NCI-H128 (cell line): Measurements from ENCODE around the gene STAB1.
"Not testable (repeated sequence)": the region's sequence is repeated elsewhere in the genome, so short reads cannot be mapped to it uniquely, and the experiment has no call there.

ENCODE experiments used
- DNase-seq: peaks from one replicate; lab custom pipeline; 2025; ENCODE audit not compliant: unreplicated experiment; lab: John Stamatoyannopoulos, UW

Gene STAB1

GRCh38 chr3:52521881-52522650, 26.9 kb downstream of the STAB1 start:
- DNase-seq, result no peak

GRCh38 chr3:52522651-52523251, 27.6 kb downstream of the STAB1 start:
- no peak for DNase-seq

- DNase-seq, result no peak
These were observed 28.5 kb downstream of the STAB1 start for GRCh38 chr3:52523386-52524257.

- DNase-seq, result no peak
These were observed 29.2 kb downstream of the STAB1 start for GRCh38 chr3:52524258-52524751.

- no peak for DNase-seq
These were observed 29.9 kb downstream of the STAB1 start for GRCh38 chr3:52524752-52525679.

- DNase-seq, result no peak
These were observed 30.8 kb downstream of the STAB1 start for GRCh38 chr3:52525680-52526561.

- DNase-seq, result not testable (repeated sequence)
These were observed 31.5 kb downstream of the STAB1 start for GRCh38 chr3:52526671-52527038.

- DNase-seq, result no peak
These were observed 32.0 kb downstream of the STAB1 start for GRCh38 chr3:52527039-52527731.

- no peak for DNase-seq
These were observed 32.8 kb downstream of the STAB1 start for GRCh38 chr3:52527732-52528585.

- DNase-seq, result no peak
These were observed 33.6 kb downstream of the STAB1 start for GRCh38 chr3:52528586-52529375.

GRCh38 chr3:52529376-52530333, 34.5 kb downstream of the STAB1 start:
- no peak for DNase-seq

GRCh38 chr3:52530918-52531826, 36.0 kb downstream of the STAB1 start:
- no peak for DNase-seq

GRCh38 chr3:52531860-52532516, 36.9 kb downstream of the STAB1 start:
- DNase-seq, result no peak

- no peak for DNase-seq
These were observed 37.3 kb downstream of the STAB1 start for GRCh38 chr3:52532517-52532837.
